SK-N-SH (cell line): ENCODE data around the gene NFATC2IP. TPM values are rescaled to one million over a fixed set of nuclear protein-coding genes. Genes with fewer than 3 reads are reported as not detected.

Experiments
- CTCF ChIA-PET: fragments of 300-600, 350-600 bp; formaldehyde crosslinking; extraction: SDS; loops from one replicate; lab custom pipeline; 2021; lab: Yijun Ruan, JAX
- POLR2A ChIA-PET: fragments of 350-600 bp; sonication (Branson Sonifier 250); formaldehyde crosslinking; extraction: SDS; loops from one replicate; lab custom pipeline; 2020; ENCODE audit warnings: antibody characterized with exemption, inconsistent platforms; lab: Yijun Ruan, JAX
- DNase-seq: peaks from one replicate; pipeline ENCODE4 v3.0.0; 2012
- H2AFZ ChIP-seq: fragments of 200-600 bp; sonication (generic); 2 replicates; pipeline ENCODE4 v1.8.1; 2016; ENCODE audit warnings: antibody characterized with exemption, mild to moderate bottlenecking, low read depth
- H3F3A ChIP-seq: fragments of 200-600 bp; sonication (generic); replicated peaks from 2 replicates; pipeline ENCODE3; 2016; ENCODE audit warnings: antibody characterized with exemption, mild to moderate bottlenecking; ENCODE audit not compliant: insufficient read depth
- H3K27ac ChIP-seq, 2 experiments: fragments of 200-500 bp in 1 of 2; fragments of 200-600 bp in 1 of 2; sonication (Bioruptor generic) in 1 of 2; sonication (generic), shearing (Covaris generic) in 1 of 2; 2 replicates each; pipeline versions ENCODE4 v1.5.1 to v1.6.1; 2014 to 2016; ENCODE audit warnings: low read depth in 2 of 2, inconsistent platforms in 1 of 2, low read length in 1 of 2, mild to moderate bottlenecking in 1 of 2, mixed read lengths in 1 of 2
- H3K27me3 ChIP-seq: fragments of 200-600 bp; sonication (generic), shearing (Covaris generic); 2 replicates; pipeline ENCODE4 v1.6.1; 2016; ENCODE audit warnings: mixed run types; ENCODE audit not compliant: insufficient read depth
- H3K36me3 ChIP-seq, 2 experiments: fragments of 200-500 bp in 1 of 2; fragments of 200-600 bp in 1 of 2; sonication (Bioruptor generic) in 1 of 2; sonication (generic) in 1 of 2; replicated peaks in 1 of 2; 2 replicates each; pipeline versions ENCODE3 to v1.5.1; 2014 to 2016; ENCODE audit warnings: low read length in 1 of 2, mild to moderate bottlenecking in 1 of 2; ENCODE audit not compliant: insufficient read depth in 2 of 2, control insufficient read depth in 1 of 2
- H3K4me1 ChIP-seq, 2 experiments: fragments of 200-500 bp in 1 of 2; fragments of 200-600 bp in 1 of 2; sonication (Bioruptor generic) in 1 of 2; sonication (generic), shearing (Covaris generic) in 1 of 2; 2 replicates each; pipeline versions ENCODE4 v1.5.1 to v1.6.1; 2014 to 2016; ENCODE audit warnings: low read depth in 1 of 2, low read length in 1 of 2, mixed run types in 1 of 2; ENCODE audit not compliant: insufficient read depth in 2 of 2, control insufficient read depth in 1 of 2
- H3K4me2 ChIP-seq: fragments of 200-600 bp; sonication (generic), shearing (Covaris generic); 2 replicates; pipeline ENCODE4 v1.6.1; 2017; ENCODE audit warnings: mixed run types
- H3K4me3 ChIP-seq, 2 experiments: fragments of 200-500 bp in 1 of 2; fragments of 200-600 bp in 1 of 2; sonication (Bioruptor generic) in 1 of 2; sonication (generic), shearing (Covaris generic) in 1 of 2; 2 replicates each; pipeline versions ENCODE4 v1.5.1 to v1.8.1; 2014 to 2016; ENCODE audit warnings: low read depth in 2 of 2, inconsistent platforms in 1 of 2, low read length in 1 of 2, mild to moderate bottlenecking in 1 of 2, mixed read lengths in 1 of 2, moderate library complexity in 1 of 2
- H3K79me2 ChIP-seq: fragments of 200-600 bp; sonication (generic); 2 replicates; pipeline ENCODE4 v1.8.1; 2017; ENCODE audit warnings: mild to moderate bottlenecking; ENCODE audit not compliant: insufficient read depth
- H3K9ac ChIP-seq: fragments of 200-600 bp; sonication (generic); 2 replicates; pipeline ENCODE4 v1.6.1; 2017; ENCODE audit warnings: mixed run types
- H3K9me2 ChIP-seq: fragments of 200-600 bp; sonication (generic); 2 replicates; pipeline ENCODE4 v1.6.1; 2017; ENCODE audit warnings: mixed run types
- H3K9me3 ChIP-seq: fragments of 200-600 bp; sonication (generic); 2 replicates; pipeline ENCODE4 v1.6.1; 2017; ENCODE audit warnings: mixed run types, mild to moderate bottlenecking, moderate library complexity
- H4K20me1 ChIP-seq: fragments of 200-600 bp; sonication (generic); 2 replicates; pipeline ENCODE4 v1.6.1; 2017; ENCODE audit warnings: mild to moderate bottlenecking, mixed run types; ENCODE audit not compliant: insufficient read depth
- CHD2 ChIP-seq: fragments of 150-350 bp; IDR thresholded peaks from 2 replicates; pipeline ENCODE4 v1.6.1; 2018; ENCODE audit warnings: low read length; ENCODE audit not compliant: partially characterized antibody
- CTCF ChIP-seq: fragments of 200-600 bp; sonication (generic); IDR thresholded peaks from 2 replicates; pipeline ENCODE4 v1.6.1; 2017; ENCODE audit warnings: antibody characterized with exemption, mild to moderate bottlenecking, moderate library complexity
- EP300 ChIP-seq, 2 experiments: IDR thresholded peaks; 2 replicates each; pipeline versions ENCODE4 v1.4.0 to v1.6.1; 2012; ENCODE audit warnings: borderline replicate concordance in 1 of 2, low read depth in 1 of 2, low read length in 1 of 2
- EZH2phosphoT487 ChIP-seq: fragments of 200-600 bp; sonication (generic); IDR thresholded peaks from 2 replicates; pipeline ENCODE4 v1.6.1; 2017; ENCODE audit warnings: low read depth, mixed run types, mild to moderate bottlenecking, antibody characterized with exemption, moderate library complexity, borderline replicate concordance
- FOSL2 ChIP-seq: IDR thresholded peaks from 2 replicates; pipeline ENCODE4 v1.4.0; 2012; ENCODE audit warnings: low read depth, mild to moderate bottlenecking, moderate library complexity, borderline replicate concordance
- FOXM1 ChIP-seq: IDR thresholded peaks from 2 replicates; pipeline ENCODE4 v1.4.0; 2012; ENCODE audit warnings: low read depth, mild to moderate bottlenecking
- GATA2 ChIP-seq: sonication (generic); formaldehyde crosslinking; IDR thresholded peaks from 2 replicates; pipeline ENCODE4 v1.5.0; 2020; ENCODE audit warnings: mild to moderate bottlenecking, missing genetic modification reagents
- IRF3 ChIP-seq: fragments of 150-350 bp; IDR thresholded peaks from 2 replicates; pipeline ENCODE4 v1.6.1; 2016; ENCODE audit warnings: mild to moderate bottlenecking, low read depth, low read length
- JUND ChIP-seq: IDR thresholded peaks from 2 replicates; pipeline ENCODE4 v1.4.0; 2012
- MEF2A ChIP-seq: IDR thresholded peaks from 2 replicates; pipeline ENCODE4 v1.4.0; 2012; ENCODE audit warnings: low read depth, borderline replicate concordance
- NRF1 ChIP-seq: IDR thresholded peaks from 2 replicates; pipeline ENCODE4 v1.6.1; 2012; ENCODE audit warnings: low read depth, mild to moderate bottlenecking, low read length
- RCOR1 ChIP-seq: fragments of 150-350 bp; IDR thresholded peaks from 2 replicates; pipeline ENCODE4 v1.6.1; 2017; ENCODE audit warnings: antibody characterized with exemption, low read length
- REST ChIP-seq: IDR thresholded peaks from 2 replicates; pipeline ENCODE4 v1.6.1; 2012; ENCODE audit warnings: mild to moderate bottlenecking, low read depth, low read length, moderate library complexity
- RFX5 ChIP-seq: IDR thresholded peaks from 2 replicates; pipeline ENCODE4 v1.6.1; 2012; ENCODE audit warnings: mild to moderate bottlenecking, improper control_type of control experiment, low read length
- TEAD4 ChIP-seq: IDR thresholded peaks from 2 replicates; pipeline ENCODE4 v1.4.0; 2012; ENCODE audit warnings: mild to moderate bottlenecking, borderline replicate concordance; ENCODE audit not compliant: insufficient read depth
- YY1 ChIP-seq: IDR thresholded peaks from 2 replicates; pipeline ENCODE4 v1.4.0; 2012; ENCODE audit warnings: low read depth, mild to moderate bottlenecking
- whole genome bisulfite sequencing: methylation state at CpG from one replicate; pipeline ENCODE4 v1.1.6; 2017; ENCODE audit warnings: low lambda C conversion rate; 5-methylcytosine and 5-hydroxymethylcytosine counted together
- polyA plus RNA-seq, 3 experiments: library from polyadenylated mRNA; depleted of rRNA; stranded (reverse); fragments of >200 nt; gene quantifications; 2 replicates each; pipeline ENCODE4 v1.2.3, GENCODE V29; 2012

Gene NFATC2IP
- polyA plus RNA-seq, 1 of the 3 experiments (the other 2 are of a cell fraction): 41.9 TPM

GRCh38 chr16:28958216-28958615 lies 7.5 kb downstream of the NFATC2IP start:
- Histone ChIP-seq H4K20me1 (no peaks in the 10 kb centered on the region), H3K27me3 (no peaks in the 10 kb centered on the region), H3F3A (no peaks in the 10 kb centered on the region), H3K27ac (no peak overlapping the region), H3K4me3 (no peak overlapping the region), H3K4me1 (no peaks in the 10 kb centered on the region), H3K9me3 (no peaks in the 10 kb centered on the region), H2AFZ (no peak overlapping the region), H3K9ac (no peak overlapping the region), H3K4me2 (no peak overlapping the region), H3K36me3 (peaks cover 50 to 51% of the 10 kb centered on the region in 2 experiments), H3K9me2 (no peaks in the 10 kb centered on the region), H3K79me2 (peaks cover 8% of the 10 kb centered on the region; the same call in 1 of the 2 replicates)
- over 99% methylated on average over 9 of the region's 9 CpGs for WGBS
- CTCF ChIA-PET: interaction anchor here (1.4 kb wide), 1 partner anchor 13 kb away, joined by 6 read pairs; no protein-coding TSS in a partner anchor
- DNase-seq: no peak
- POLR2A ChIA-PET: no interaction called here
- TF ChIP-seq CHD2 (no peak), FOSL2 (no peak), YY1 (no peak), GATA2 (CRISPR knock-in tag) (no peak), NRF1 (no peak), REST (no peak), RCOR1 (no peak), RFX5 (no peak), IRF3 (no peak), CTCF (no peak), FOXM1 (no peak), EP300 (IDR thresholded peaks at IDR 0.05; ENCODE audit: borderline replicate concordance in 1 of 2, low read depth in 1 of 2, low read length in 1 of 2) (no peak), JUND (no peak), MEF2A (no peak), EZH2phosphoT487 (no peak), TEAD4 (no peak)
